GM23248 (cell line): ENCODE measurements around the gene DDX4. TPM values are rescaled to one million over a fixed set of nuclear protein-coding genes. Genes with fewer than 3 reads are reported as not detected.
"Not testable (repeated sequence)": the region's sequence is repeated elsewhere in the genome, so short reads cannot be mapped to it uniquely, and the experiment has no call there.

Experiments used
- DNase-seq: peaks from one replicate; pipeline ENCODE4 v3.0.0-alpha.2; 2015
- H2AFZ ChIP-seq: fragments of 200-600 bp; sonication (generic); 2 replicates; pipeline ENCODE4 v1.6.1; 2016; ENCODE audit warnings: antibody characterized with exemption
- H3F3A ChIP-seq: fragments of 200-600 bp; sonication (generic); 2 replicates; pipeline ENCODE4 v1.6.1; 2016; ENCODE audit warnings: mild to moderate bottlenecking, antibody characterized with exemption, mixed run types; ENCODE audit not compliant: insufficient read depth
- H3K27ac ChIP-seq: fragments of 200-600 bp; sonication (generic); 2 replicates; pipeline ENCODE4 v1.5.1; 2016; ENCODE audit warnings: mild to moderate bottlenecking
- H3K27me3 ChIP-seq: fragments of 200-600 bp; sonication (generic); replicated peaks from 2 replicates; pipeline ENCODE4 v1.6.1; 2016; ENCODE audit warnings: mild to moderate bottlenecking; ENCODE audit not compliant: insufficient read depth
- H3K36me3 ChIP-seq: fragments of 200-600 bp; sonication (generic); 2 replicates; pipeline ENCODE4 v1.6.1; 2016; ENCODE audit warnings: low read depth, mild to moderate bottlenecking
- H3K4me1 ChIP-seq: fragments of 200-600 bp; sonication (generic); 2 replicates; pipeline ENCODE4 v1.6.1; 2016; ENCODE audit warnings: mild to moderate bottlenecking; ENCODE audit not compliant: insufficient read depth
- H3K4me2 ChIP-seq: fragments of 200-600 bp; sonication (generic); one replicate; pipeline ENCODE4 v1.6.1; 2016; ENCODE audit warnings: mild to moderate bottlenecking; ENCODE audit not compliant: unreplicated experiment
- H3K4me3 ChIP-seq: fragments of 200-600 bp; sonication (generic); 2 replicates; pipeline ENCODE4 v1.5.1; 2016; ENCODE audit warnings: mild to moderate bottlenecking
- H3K79me2 ChIP-seq: fragments of 200-600 bp; sonication (generic); 2 replicates; pipeline ENCODE4 v1.6.1; 2016; ENCODE audit warnings: mild to moderate bottlenecking; ENCODE audit not compliant: insufficient read depth
- H3K9ac ChIP-seq: fragments of 200-600 bp; sonication (generic); 2 replicates; pipeline ENCODE4 v1.6.1; 2016; ENCODE audit warnings: mild to moderate bottlenecking
- H3K9me2 ChIP-seq: fragments of 200-600 bp; sonication (generic); 2 replicates; pipeline ENCODE4 v1.6.1; 2016; ENCODE audit warnings: mixed run types, mild to moderate bottlenecking, moderate library complexity; ENCODE audit not compliant: insufficient read depth
- H3K9me3 ChIP-seq: fragments of 200-600 bp; sonication (generic); one replicate; pipeline ENCODE4 v1.6.1; 2017; ENCODE audit warnings: low read depth
- H4K20me1 ChIP-seq: fragments of 200-600 bp; sonication (generic); 2 replicates; pipeline ENCODE4 v1.6.0; 2016; ENCODE audit not compliant: insufficient read depth
- EZH2 ChIP-seq: fragments of 200-600 bp; sonication (generic); IDR thresholded peaks from 2 replicates; pipeline ENCODE4 v1.6.1; 2018; ENCODE audit warnings: antibody characterized with exemption, mild to moderate bottlenecking; ENCODE audit not compliant: insufficient read depth, poor library complexity, severe bottlenecking
- EZH2phosphoT487 ChIP-seq: fragments of 200-600 bp; sonication (generic); IDR thresholded peaks from 2 replicates; pipeline ENCODE4 v1.6.1; 2018; ENCODE audit warnings: antibody characterized with exemption, moderate library complexity, mild to moderate bottlenecking, low read depth; ENCODE audit not compliant: insufficient read depth
- WGBS, 2 experiments: methylation state at CpG; one replicate each; pipeline ENCODE4 v1.1.6; 2015 to 2017; ENCODE audit warnings: low lambda C conversion rate in 2 of 2, low coverage in 1 of 2; ENCODE audit errors: missing lambda C conversion rate in 2 of 2; 5-methylcytosine and 5-hydroxymethylcytosine counted together
- in situ Hi-C: fragments of 300-500 bp; cut with MboI; formaldehyde crosslinking; loops from 2 replicates; pipeline ENCODE4 v1.15.0; 2020
- polyA plus RNA-seq: library from polyadenylated mRNA; unstranded; fragments of >200 nt; fragmentation: Nextera tagmentation; extraction: Ambion mirVana; gene quantifications from 2 replicates; pipeline ENCODE4 v1.2.1, GENCODE V29; 2016
- total RNA-seq: library from RNA; depleted of rRNA; stranded (reverse); fragments of >200 nt; shearing (Covaris generic); gene quantifications from 2 replicates; pipeline ENCODE4 v1.2.3, GENCODE V29; 2014

DDX4 gene
- total and polyA plus RNA-seq, 2 experiments from 2014 or later, result not detected

DNA sequence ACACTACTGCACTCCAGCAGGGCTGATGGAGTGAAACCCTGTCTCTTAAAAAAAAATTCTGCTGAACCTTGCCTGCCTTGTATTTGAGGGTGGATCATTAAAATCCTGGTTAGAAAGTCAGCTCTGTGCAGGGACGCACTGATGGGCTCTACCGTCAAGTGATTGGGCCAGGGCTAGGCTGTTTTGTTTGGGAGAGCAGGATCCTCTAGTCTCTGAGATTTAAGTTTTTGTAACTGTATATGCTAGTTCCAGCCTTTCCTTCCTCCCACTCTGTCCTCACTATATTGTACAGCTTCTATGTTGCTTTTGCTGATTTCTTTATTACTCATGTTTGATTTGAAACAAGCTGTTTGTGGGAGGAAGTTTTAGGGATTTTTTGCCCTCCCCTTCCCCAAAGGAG, 11.5 kb downstream of the DDX4 start:
- Histone ChIP-seq H3K9me2 (no peaks in the 10 kb centered on the region), H4K20me1 (no peaks in the 10 kb centered on the region), H3K4me1 (no peaks in the 10 kb centered on the region), H3K9me3 (no peaks in the 10 kb centered on the region), H3K79me2 (no peaks in the 10 kb centered on the region), H3K4me3 (no peak overlapping the region), H3K27me3 (no peaks in the 10 kb centered on the region), H3K9ac (no peak overlapping the region), H3K4me2 (no peak overlapping the region), H3K27ac (no peak overlapping the region), H3K36me3 (no peaks in the 10 kb centered on the region), H3F3A (no peaks in the 10 kb centered on the region), H2AFZ (no peak overlapping the region)
- WGBS, 2 experiments, result 94 to 96% methylated on average over 2 of the region's 2 CpGs
- TF ChIP-seq EZH2 (no peak), EZH2phosphoT487 (no peak)
- DNase-seq, result no peak
- in situ Hi-C loops, result no loop called here

GRCh38 chr5:55750063-55750462, 12.2 kb downstream of the DDX4 start:
- no peaks in the 10 kb centered on the region for H3F3A ChIP-seq
- in situ Hi-C loops, result no loop called here
- H3K36me3 ChIP-seq, result no peaks in the 10 kb centered on the region
- 66 to 67% methylated on average over 3 of the region's 3 CpGs for WGBS, 2 experiments
- no peak overlapping the region for H3K9ac ChIP-seq
- no peak for TF ChIP-seq EZH2phosphoT487
- TF ChIP-seq EZH2, result no peak
- H3K27ac ChIP-seq, result no peak overlapping the region
- H3K4me3 ChIP-seq, result no peak overlapping the region
- no peaks in the 10 kb centered on the region for H3K4me1 ChIP-seq
- H3K79me2 ChIP-seq, result no peaks in the 10 kb centered on the region
- H3K9me2 ChIP-seq, result no peaks in the 10 kb centered on the region
- no peak for DNase-seq
- H4K20me1 ChIP-seq, result no peaks in the 10 kb centered on the region
- H3K4me2 ChIP-seq, result no peak overlapping the region
- H2AFZ ChIP-seq, result no peak overlapping the region
- no peaks in the 10 kb centered on the region for H3K27me3 ChIP-seq
- H3K9me3 ChIP-seq, result no peaks in the 10 kb centered on the region

- Histone ChIP-seq H3K36me3 (no peaks in the 10 kb centered on the region), H3K27me3 (no peaks in the 10 kb centered on the region), H4K20me1 (no peaks in the 10 kb centered on the region), H3K27ac (no peak overlapping the region), H3K4me2 (no peak overlapping the region), H3K4me3 (no peak overlapping the region), H2AFZ (no peak overlapping the region), H3K9me2 (no peaks in the 10 kb centered on the region), H3F3A (no peaks in the 10 kb centered on the region), H3K9ac (no peak overlapping the region), H3K9me3 (no peaks in the 10 kb centered on the region), H3K4me1 (no peaks in the 10 kb centered on the region), H3K79me2 (no peaks in the 10 kb centered on the region)
- in situ Hi-C loops, result no loop called here
- 53 to 61% methylated on average over 3 of the region's 3 CpGs for WGBS, 2 experiments
- DNase-seq, result no peak
- no peak for TF ChIP-seq EZH2
- TF ChIP-seq EZH2phosphoT487, result no peak
These were observed 12.6 kb downstream of the DDX4 start for GRCh38 chr5:55750499-55750898.

GRCh38 chr5:55758231-55758630, 20.4 kb downstream of the DDX4 start:
- Histone ChIP-seq H4K20me1 (no peaks in the 10 kb centered on the region), H3K27ac (no peak overlapping the region), H2AFZ (no peak overlapping the region), H3K9me3 (no peaks in the 10 kb centered on the region), H3K79me2 (no peaks in the 10 kb centered on the region), H3K4me3 (no peak overlapping the region), H3F3A (no peaks in the 10 kb centered on the region), H3K4me1 (no peaks in the 10 kb centered on the region), H3K27me3 (no peaks in the 10 kb centered on the region), H3K36me3 (no peaks in the 10 kb centered on the region), H3K9ac (no peak overlapping the region), H3K4me2 (no peak overlapping the region), H3K9me2 (no peaks in the 10 kb centered on the region)
- WGBS, 2 experiments, result 100% methylated on average over 1 of the region's 1 CpG
- no peak for DNase-seq
- TF ChIP-seq EZH2phosphoT487 (no peak), EZH2 (no peak)
- in situ Hi-C loops, result no loop called here

GRCh38 chr5:55758714-55759113, 20.9 kb downstream of the DDX4 start:
- Histone ChIP-seq H4K20me1 (no peaks in the 10 kb centered on the region), H3K4me3 (no peak overlapping the region), H3K9me3 (no peaks in the 10 kb centered on the region), H3K27me3 (no peaks in the 10 kb centered on the region), H3K9me2 (no peaks in the 10 kb centered on the region), H3K9ac (no peak overlapping the region), H2AFZ (no peak overlapping the region), H3K79me2 (no peaks in the 10 kb centered on the region), H3K36me3 (no peaks in the 10 kb centered on the region), H3K4me1 (no peaks in the 10 kb centered on the region), H3K4me2 (no peak overlapping the region), H3F3A (no peaks in the 10 kb centered on the region), H3K27ac (no peak overlapping the region)
- DNase-seq, result no peak
- in situ Hi-C loops, result no loop called here
- 72 to 73% methylated on average over 2 of the region's 2 CpGs for WGBS, 2 experiments
- TF ChIP-seq EZH2phosphoT487 (no peak), EZH2 (no peak)

GRCh38 chr5:55761721-55762120, 23.9 kb downstream of the DDX4 start:
- H3K36me3 ChIP-seq, H3K4me3 ChIP-seq, H3K79me2 ChIP-seq, H3K9me3 ChIP-seq, H3K4me1 ChIP-seq, DNase-seq, H3K9me2 ChIP-seq, H4K20me1 ChIP-seq, H3K27me3 ChIP-seq, in situ Hi-C loops, H3F3A ChIP-seq, H3K9ac ChIP-seq, H2AFZ ChIP-seq, H3K27ac ChIP-seq, H3K4me2 ChIP-seq: not testable (repeated sequence)
- 81 to 85% methylated on average over 7 of the region's 7 CpGs for WGBS, 2 experiments
